K562 (cell line): Measurements from ENCODE around the gene FRAT1. TPM values are rescaled to one million over a fixed set of nuclear protein-coding genes. Genes with fewer than 3 reads are reported as not detected.

Experiments used
- EGR1 ChIP-seq: fragments of 450-650 bp; conservative IDR thresholded peaks from 2 replicates; pipeline ENCODE4 v1.6.1; 2017; ENCODE audit warnings: mild to moderate bottlenecking
- NR1H2 ChIP-seq: sonication (generic); formaldehyde crosslinking; IDR thresholded peaks from 2 replicates; pipeline ENCODE4 v1.4.0; 2020; ENCODE audit warnings: mild to moderate bottlenecking, missing genetic modification reagents
- SIN3A ChIP-seq, 2 experiments: fragments of 150-350 bp in 1 of 2; IDR thresholded peaks; 2 replicates each; pipeline ENCODE4 v1.6.1; 2011 to 2016; ENCODE audit warnings: borderline replicate concordance in 2 of 2, low read depth in 2 of 2, low read length in 2 of 2, mild to moderate bottlenecking in 2 of 2, moderate library complexity in 2 of 2; ENCODE audit not compliant: control insufficient read depth in 1 of 2
- ZBTB40 ChIP-seq, 2 experiments: fragments of 450-650 bp in 1 of 2; sonication (generic) in 1 of 2; formaldehyde crosslinking in 1 of 2; IDR thresholded peaks; 2 replicates each; pipeline versions ENCODE4 v1.7.1 to v1.9.0; 2016 to 2022; ENCODE audit warnings: inconsistent platforms in 1 of 2, mild to moderate bottlenecking in 1 of 2, missing genetic modification reagents in 1 of 2
- ZNF175 ChIP-seq: fragments of 200-800 bp; sonication (Bioruptor generic); IDR thresholded peaks from 2 replicates; pipeline ENCODE4 v1.6.1; 2016; ENCODE audit warnings: low read depth, mild to moderate bottlenecking, missing genetic modification characterization, missing compliant biosample characterization
- ZNF431 ChIP-seq: sonication (generic); formaldehyde crosslinking; IDR thresholded peaks from 2 replicates; pipeline ENCODE4 v1.8.0; 2022; ENCODE audit warnings: mild to moderate bottlenecking, missing genetic modification reagents
- polyA plus RNA-seq, 8 experiments: library from polyadenylated mRNA; depleted of rRNA in 4 of 8; stranded (reverse) in 5 of 8; unstranded in 3 of 8; fragments of >200 nt; fragmentation: Nextera tagmentation in 2 of 8; fragmentation: Illumina TruSeq in 1 of 8; extraction: Ambion mirVana in 2 of 8; extraction: Trizol in 1 of 8; gene quantifications; 2 replicates each; pipeline versions ENCODE4 v1.2.1 to v1.2.3, GENCODE V29; 2011 to 2014; ENCODE audit warnings: inconsistent platforms in 1 of 8, missing spikeins in 1 of 8
- total RNA-seq, 7 experiments: library from RNA; depleted of rRNA in 6 of 7; stranded (reverse); fragments of >200 nt in 6 of 7; fragmentation: Illumina TruSeq in 2 of 7; extraction: Trizol in 2 of 7; gene quantifications; 2 replicates each; pipeline versions ENCODE4 v1.2.1 to v1.2.3, GENCODE V29; 2011 to 2021; ENCODE audit warnings: low replicate concordance in 1 of 7

FRAT1 gene
- total and polyA plus RNA-seq, 9 of the 15 experiments (the other 6 are each of a cell fraction or from before 2014, with no cell fraction given) = 0.11 to 4.6 (median 1.4) TPM

GRCh38 chr10:97291357-97292096, 27.5 kb upstream of the FRAT1 start (continued):
- TF ChIP-seq ZNF431 (CRISPR knock-in tag) (no peak), NR1H2 (CRISPR knock-in tag) (no peak), EGR1 (no peak), SIN3A (IDR thresholded peaks at IDR 0.05; ENCODE audit: borderline replicate concordance in 2 of 2, control insufficient read depth in 1 of 2, low read depth in 2 of 2, low read length in 2 of 2) (no peak), ZBTB40 (IDR thresholded peaks at IDR 0.05) (no peak), ZBTB40 (CRISPR knock-in tag; IDR thresholded peaks at IDR 0.05) (no peak), ZNF175 (CRISPR knock-in tag) (no peak)
